Loucy (cell line): ENCODE results near the gene CACNA1I.

Source experiments
- EZH2phosphoT487 ChIP-seq: fragments of 200-600 bp; IDR thresholded peaks from 2 replicates; pipeline ENCODE4 v1.6.1; 2018; ENCODE audit warnings: antibody characterized with exemption, mild to moderate bottlenecking, moderate library complexity, borderline replicate concordance
- TF ChIP-seq, protein P1 (sequence below): fragments of 200-600 bp; sonication (generic); conservative IDR thresholded peaks from 2 replicates; pipeline ENCODE4 v1.5.1; 2014; ENCODE audit warnings: mild to moderate bottlenecking, antibody characterized with exemption, low read length

DNA sequence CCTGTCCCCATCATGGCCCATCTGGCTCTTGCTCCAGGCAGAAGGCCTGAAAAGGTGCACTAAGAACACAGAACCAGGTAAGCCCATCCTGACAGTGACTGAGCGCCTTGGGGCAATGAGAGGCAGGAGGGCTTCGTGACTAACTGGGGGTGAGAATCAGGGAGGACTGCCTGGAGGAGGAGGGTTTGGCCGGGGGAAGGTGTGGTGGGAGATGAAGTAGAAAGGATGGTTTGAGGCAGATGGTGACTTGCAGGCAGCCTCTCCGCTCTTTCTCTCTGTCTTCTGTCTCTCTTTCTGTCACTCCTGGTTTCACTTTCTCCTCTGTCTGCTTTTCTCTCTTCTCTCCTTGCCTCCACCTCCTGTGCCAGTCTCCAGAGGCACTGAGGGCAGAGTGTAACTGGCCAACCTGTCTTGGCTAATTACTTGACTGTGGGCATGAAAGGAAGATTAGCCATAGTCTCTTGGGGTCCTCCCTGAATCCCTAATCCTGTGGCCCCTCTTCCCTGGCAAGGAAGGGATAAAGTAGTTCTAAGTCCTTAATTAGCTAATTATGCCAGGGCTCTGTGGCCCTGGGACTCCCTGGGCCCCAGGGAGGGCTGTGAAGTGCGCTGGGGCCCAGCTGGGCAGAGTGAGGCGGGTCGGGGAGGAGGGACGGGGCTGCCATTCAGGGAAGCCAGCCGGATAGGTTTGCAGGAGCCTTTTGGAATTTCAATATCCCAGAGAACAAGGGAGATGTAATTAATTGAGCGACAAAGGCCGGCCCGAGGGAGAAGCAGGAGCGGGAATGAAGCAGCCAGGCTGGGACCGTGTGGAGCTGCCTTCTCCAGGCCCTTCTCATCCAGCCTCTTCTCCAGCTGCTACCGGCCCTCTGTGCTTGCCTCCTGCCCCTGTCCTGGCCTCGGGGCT, 61.1 kb downstream of the CACNA1I start:
- TF ChIP-seq, protein P1, sequence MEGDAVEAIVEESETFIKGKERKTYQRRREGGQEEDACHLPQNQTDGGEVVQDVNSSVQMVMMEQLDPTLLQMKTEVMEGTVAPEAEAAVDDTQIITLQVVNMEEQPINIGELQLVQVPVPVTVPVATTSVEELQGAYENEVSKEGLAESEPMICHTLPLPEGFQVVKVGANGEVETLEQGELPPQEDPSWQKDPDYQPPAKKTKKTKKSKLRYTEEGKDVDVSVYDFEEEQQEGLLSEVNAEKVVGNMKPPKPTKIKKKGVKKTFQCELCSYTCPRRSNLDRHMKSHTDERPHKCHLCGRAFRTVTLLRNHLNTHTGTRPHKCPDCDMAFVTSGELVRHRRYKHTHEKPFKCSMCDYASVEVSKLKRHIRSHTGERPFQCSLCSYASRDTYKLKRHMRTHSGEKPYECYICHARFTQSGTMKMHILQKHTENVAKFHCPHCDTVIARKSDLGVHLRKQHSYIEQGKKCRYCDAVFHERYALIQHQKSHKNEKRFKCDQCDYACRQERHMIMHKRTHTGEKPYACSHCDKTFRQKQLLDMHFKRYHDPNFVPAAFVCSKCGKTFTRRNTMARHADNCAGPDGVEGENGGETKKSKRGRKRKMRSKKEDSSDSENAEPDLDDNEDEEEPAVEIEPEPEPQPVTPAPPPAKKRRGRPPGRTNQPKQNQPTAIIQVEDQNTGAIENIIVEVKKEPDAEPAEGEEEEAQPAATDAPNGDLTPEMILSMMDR, result no peak
- no peak for TF ChIP-seq EZH2phosphoT487
